ENCODE data around the gene LRFN4.

DNA sequence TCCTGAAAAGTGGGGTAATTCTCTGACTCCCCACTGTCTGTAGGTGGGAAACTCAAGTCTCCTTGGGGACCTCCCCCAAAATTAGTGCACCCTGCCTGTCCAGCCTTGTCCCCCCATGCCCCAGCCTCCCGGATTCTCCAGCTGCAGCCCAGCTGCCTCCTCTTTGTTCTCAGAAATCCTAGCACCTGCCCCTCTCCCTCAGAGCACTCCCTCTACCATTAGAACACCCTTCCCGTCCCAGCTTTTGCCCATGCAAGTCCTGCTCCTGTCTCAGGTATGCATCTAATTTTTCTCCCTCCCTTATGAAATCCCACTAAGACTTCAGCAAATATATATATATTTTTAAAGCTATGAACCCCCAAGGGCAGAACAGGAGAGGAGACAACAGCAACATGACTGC lies 37.3 kb downstream of the LRFN4 start:
- no peak for TF ChIP-seq EZH2 (IDR thresholded peaks at IDR 0.05; ENCODE audit: low read depth, low read length, severe bottlenecking)
- no peak for TF ChIP-seq SIRT6 (IDR thresholded peaks at IDR 0.05; ENCODE audit: low read length)
- no peak for TF ChIP-seq EP300 (IDR thresholded peaks at IDR 0.05; ENCODE audit: borderline replicate concordance in 1 of 2, low read depth in 2 of 2, low read length in 2 of 2)
- TF ChIP-seq, protein P1, sequence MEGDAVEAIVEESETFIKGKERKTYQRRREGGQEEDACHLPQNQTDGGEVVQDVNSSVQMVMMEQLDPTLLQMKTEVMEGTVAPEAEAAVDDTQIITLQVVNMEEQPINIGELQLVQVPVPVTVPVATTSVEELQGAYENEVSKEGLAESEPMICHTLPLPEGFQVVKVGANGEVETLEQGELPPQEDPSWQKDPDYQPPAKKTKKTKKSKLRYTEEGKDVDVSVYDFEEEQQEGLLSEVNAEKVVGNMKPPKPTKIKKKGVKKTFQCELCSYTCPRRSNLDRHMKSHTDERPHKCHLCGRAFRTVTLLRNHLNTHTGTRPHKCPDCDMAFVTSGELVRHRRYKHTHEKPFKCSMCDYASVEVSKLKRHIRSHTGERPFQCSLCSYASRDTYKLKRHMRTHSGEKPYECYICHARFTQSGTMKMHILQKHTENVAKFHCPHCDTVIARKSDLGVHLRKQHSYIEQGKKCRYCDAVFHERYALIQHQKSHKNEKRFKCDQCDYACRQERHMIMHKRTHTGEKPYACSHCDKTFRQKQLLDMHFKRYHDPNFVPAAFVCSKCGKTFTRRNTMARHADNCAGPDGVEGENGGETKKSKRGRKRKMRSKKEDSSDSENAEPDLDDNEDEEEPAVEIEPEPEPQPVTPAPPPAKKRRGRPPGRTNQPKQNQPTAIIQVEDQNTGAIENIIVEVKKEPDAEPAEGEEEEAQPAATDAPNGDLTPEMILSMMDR (IDR thresholded peaks at IDR 0.05; ENCODE audit: control extremely low read depth in 1 of 3, insufficient read depth in 1 of 3, low read depth in 1 of 3, low read length in 3 of 3), result no peak
- TF ChIP-seq JUND (IDR thresholded peaks at IDR 0.05; ENCODE audit: low read length), result no peak
- no peak for TF ChIP-seq RNF2 (IDR thresholded peaks at IDR 0.05; ENCODE audit: borderline replicate concordance, low read depth, low read length, missing control alignments, poor library complexity, severe bottlenecking)
- TF ChIP-seq, protein P2, sequence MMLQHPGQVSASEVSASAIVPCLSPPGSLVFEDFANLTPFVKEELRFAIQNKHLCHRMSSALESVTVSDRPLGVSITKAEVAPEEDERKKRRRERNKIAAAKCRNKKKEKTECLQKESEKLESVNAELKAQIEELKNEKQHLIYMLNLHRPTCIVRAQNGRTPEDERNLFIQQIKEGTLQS (IDR thresholded peaks at IDR 0.05; ENCODE audit: insufficient read depth, low read depth, low read length), result no peak
- no peak for TF ChIP-seq CEBPB (IDR thresholded peaks at IDR 0.05; ENCODE audit: low read depth, low read length)
- TF ChIP-seq POLR2AphosphoS5 (IDR thresholded peaks at IDR 0.05; ENCODE audit: low read depth, low read length), result no peak

Data from H1 (cell line).